ENCODE data around the gene PAM16. TPM values are rescaled to one million over a fixed set of nuclear protein-coding genes. Genes with fewer than 3 reads are reported as not detected.
"Not testable (repeated sequence)": the region's sequence is repeated elsewhere in the genome, so short reads cannot be mapped to it uniquely, and the experiment has no call there.

Gene PAM16
- total RNA-seq, 1 experiment from 2014 or later, result 117 TPM

DNA sequence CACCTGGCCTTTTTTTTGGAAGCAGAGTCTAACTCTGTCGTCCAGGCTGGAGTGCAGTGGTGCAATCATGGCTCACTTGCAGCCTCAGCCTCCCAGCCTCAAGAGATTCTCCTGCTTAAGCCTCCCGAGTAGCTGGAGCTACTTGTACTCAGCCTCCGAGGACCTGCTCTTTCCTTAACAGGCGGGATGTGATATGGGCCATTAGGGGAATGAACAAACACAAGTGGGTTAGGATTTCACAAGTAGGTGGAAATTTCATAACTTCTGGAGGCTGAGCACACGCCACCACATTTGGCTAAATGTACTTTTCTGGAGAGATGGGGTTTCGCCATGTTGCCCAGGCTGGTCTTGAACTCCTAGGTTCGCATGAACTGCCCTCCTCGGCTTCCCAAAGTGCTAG lies 4.1 kb downstream of the PAM16 start:
- H3K27ac Mint-ChIP-seq (ENCODE audit: low read depth, unreplicated experiment), result no peak overlapping the region
- no peak for TF ChIP-seq CTCF (IDR thresholded peaks at IDR 0.05; ENCODE audit: unreplicated experiment)
- BruUV-seq (replicated peaks), result no TSS peak
- intact Hi-C loops (cut with micrococcal nuclease), result no loop called here
- peak; percentile 43 for DNase-seq (ENCODE audit: unreplicated experiment)
- no peaks in the 10 kb centered on the region for H3K27me3 Mint-ChIP-seq (ENCODE audit: insufficient read depth, unreplicated experiment)
- POLR2A ChIA-PET, result interaction anchor here (0.7 to 1.7 kb wide), 2 partner anchors 59 to 74 kb away, joined by 3 to 9 read pairs; partner anchors contain the start of gene TFAP4
- peaks cover 9% of the 10 kb centered on the region for H3K36me3 Mint-ChIP-seq (ENCODE audit: insufficient read depth, unreplicated experiment)
- no peaks in the 10 kb centered on the region for H3K9me3 Mint-ChIP-seq (ENCODE audit: unreplicated experiment)
- peaks cover 8% of the 10 kb centered on the region for H3K4me1 Mint-ChIP-seq (ENCODE audit: insufficient read depth, unreplicated experiment)
- H3K4me3 Mint-ChIP-seq (ENCODE audit: unreplicated experiment), result no peak overlapping the region
- CTCF ChIA-PET, result interaction anchor here (1.3 to 3.4 kb wide), 4 partner anchors 8 to 58 kb away, joined by 5 to 15 read pairs (median 8); no protein-coding TSS in a partner anchor

DNA sequence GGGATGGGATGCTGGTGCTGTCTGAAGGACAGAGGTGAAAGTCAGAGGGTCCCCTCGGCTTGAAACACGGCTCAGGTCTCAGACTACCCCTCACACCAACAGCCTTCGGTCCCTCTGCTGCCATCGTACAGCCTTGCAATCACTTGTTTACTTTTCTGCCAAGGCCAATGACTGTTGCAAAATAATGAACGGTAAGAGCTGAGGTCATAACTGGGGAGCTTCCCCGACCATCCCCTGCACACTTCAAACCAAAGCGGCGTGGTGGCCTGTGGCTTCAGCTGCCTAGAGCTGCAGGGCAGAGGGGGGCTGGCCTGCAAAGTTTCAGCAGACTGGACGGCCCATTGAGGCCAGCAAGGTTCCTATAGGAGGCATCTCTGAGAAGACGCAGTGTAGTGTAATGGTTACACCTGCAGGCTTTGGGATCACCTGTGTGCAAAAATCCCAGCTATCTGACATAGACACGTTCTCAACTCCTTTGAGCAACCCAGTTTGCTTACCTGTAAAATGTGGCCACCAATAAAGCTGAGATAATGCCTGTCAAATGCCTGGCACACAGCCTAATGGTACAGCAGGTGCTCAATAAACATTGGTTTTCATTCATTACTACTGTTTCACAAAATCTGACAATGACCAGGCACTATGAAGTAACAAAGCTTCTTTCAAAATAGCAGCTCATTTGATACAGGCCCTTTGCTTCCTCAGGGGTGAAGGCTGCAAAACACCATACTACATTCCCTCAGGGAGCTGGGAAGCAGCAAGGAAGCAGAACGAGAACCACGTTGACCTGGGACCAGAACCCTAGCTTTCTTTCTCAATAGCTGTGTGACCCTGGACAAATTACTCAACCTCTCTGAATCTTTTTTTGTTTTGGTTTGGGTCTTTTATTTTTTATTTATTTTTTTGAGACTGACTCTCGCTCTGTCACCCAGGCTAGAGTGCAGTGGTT lies 5.0 kb downstream of the PAM16 start:
- no TSS peak for BruUV-seq (replicated peaks)
- CTCF ChIA-PET, result interaction anchor here (0.6 to 3.4 kb wide), 8 partner anchors 9 to 57 kb away, joined by 3 to 15 read pairs (median 4); no protein-coding TSS in a partner anchor
- TF ChIP-seq CTCF (IDR thresholded peaks at IDR 0.05; ENCODE audit: unreplicated experiment), result no peak
- H3K4me3 Mint-ChIP-seq (ENCODE audit: unreplicated experiment), result no peak overlapping the region
- H3K27ac Mint-ChIP-seq (ENCODE audit: low read depth, unreplicated experiment), result no peak overlapping the region
- intact Hi-C loops (cut with micrococcal nuclease), result no loop called here
- POLR2A ChIA-PET, result interaction anchor here (0.6 to 1.7 kb wide), 4 partner anchors 9 to 832 kb away, joined by 3 to 9 read pairs (median 4); partner anchors contain the start of gene TFAP4
- H3K36me3 Mint-ChIP-seq (ENCODE audit: insufficient read depth, unreplicated experiment), result peaks cover 14% of the 10 kb centered on the region
- peaks cover 8% of the 10 kb centered on the region for H3K4me1 Mint-ChIP-seq (ENCODE audit: insufficient read depth, unreplicated experiment)
- no peaks in the 10 kb centered on the region for H3K27me3 Mint-ChIP-seq (ENCODE audit: insufficient read depth, unreplicated experiment)
- H3K9me3 Mint-ChIP-seq (ENCODE audit: unreplicated experiment), result no peaks in the 10 kb centered on the region
- peak; percentile 30 for DNase-seq (ENCODE audit: unreplicated experiment)

- Mint-ChIP-seq H3K36me3 (ENCODE audit: insufficient read depth, unreplicated experiment) (peaks cover 14% of the 10 kb centered on the region), H3K4me3 (ENCODE audit: unreplicated experiment) (no peak overlapping the region), H3K27me3 (ENCODE audit: insufficient read depth, unreplicated experiment) (no peaks in the 10 kb centered on the region), H3K4me1 (ENCODE audit: insufficient read depth, unreplicated experiment) (peaks cover 8% of the 10 kb centered on the region), H3K9me3 (ENCODE audit: unreplicated experiment) (no peaks in the 10 kb centered on the region), H3K27ac (ENCODE audit: low read depth, unreplicated experiment) (no peak overlapping the region)
- CTCF ChIA-PET, result interaction anchor here (0.8 to 3.4 kb wide), 6 partner anchors 10 to 58 kb away, joined by 3 to 15 read pairs (median 4); no protein-coding TSS in a partner anchor
- no peak for DNase-seq (ENCODE audit: unreplicated experiment)
- POLR2A ChIA-PET, result interaction anchor here (0.6 to 1.2 kb wide), 2 partner anchors 8 to 831 kb away, joined by 3 to 4 read pairs; no protein-coding TSS in a partner anchor
- TF ChIP-seq CTCF (IDR thresholded peaks at IDR 0.05; ENCODE audit: unreplicated experiment), result no peak
- intact Hi-C loops (cut with micrococcal nuclease), result no loop called here
- BruUV-seq (replicated peaks), result no TSS peak
Observed at GRCh38 chr16:4344983-4345835, 5.9 kb downstream of the PAM16 start.

GRCh38 chr16:4344300-4344982 lies 6.7 kb downstream of the PAM16 start:
- intact Hi-C loops (cut with micrococcal nuclease); POLR2A ChIA-PET; H3K4me3 Mint-ChIP-seq (ENCODE audit: unreplicated experiment); BruUV-seq (replicated peaks); H3K27me3 Mint-ChIP-seq (ENCODE audit: insufficient read depth, unreplicated experiment); H3K4me1 Mint-ChIP-seq (ENCODE audit: insufficient read depth, unreplicated experiment); DNase-seq (ENCODE audit: unreplicated experiment); H3K9me3 Mint-ChIP-seq (ENCODE audit: unreplicated experiment): not testable (repeated sequence)
- H3K27ac Mint-ChIP-seq (ENCODE audit: low read depth, unreplicated experiment), result peak overlapping the region; percentile 66
- CTCF ChIA-PET, result interaction anchor here (3.4 kb wide), 1 partner anchor 56 kb away, joined by 11 read pairs; no protein-coding TSS in a partner anchor
- peaks cover 18% of the 10 kb centered on the region for H3K36me3 Mint-ChIP-seq (ENCODE audit: insufficient read depth, unreplicated experiment)
